Kasumi-1 (cell line): Measurements from ENCODE around the gene VAT1.
"Not testable (repeated sequence)": the region's sequence is repeated elsewhere in the genome, so short reads cannot be mapped to it uniquely, and the experiment has no call there.

Experiments used
- DNase-seq, 2 experiments: peaks; one replicate each; lab custom pipeline; 2025; lab: John Stamatoyannopoulos, UW

VAT1 gene

DNA sequence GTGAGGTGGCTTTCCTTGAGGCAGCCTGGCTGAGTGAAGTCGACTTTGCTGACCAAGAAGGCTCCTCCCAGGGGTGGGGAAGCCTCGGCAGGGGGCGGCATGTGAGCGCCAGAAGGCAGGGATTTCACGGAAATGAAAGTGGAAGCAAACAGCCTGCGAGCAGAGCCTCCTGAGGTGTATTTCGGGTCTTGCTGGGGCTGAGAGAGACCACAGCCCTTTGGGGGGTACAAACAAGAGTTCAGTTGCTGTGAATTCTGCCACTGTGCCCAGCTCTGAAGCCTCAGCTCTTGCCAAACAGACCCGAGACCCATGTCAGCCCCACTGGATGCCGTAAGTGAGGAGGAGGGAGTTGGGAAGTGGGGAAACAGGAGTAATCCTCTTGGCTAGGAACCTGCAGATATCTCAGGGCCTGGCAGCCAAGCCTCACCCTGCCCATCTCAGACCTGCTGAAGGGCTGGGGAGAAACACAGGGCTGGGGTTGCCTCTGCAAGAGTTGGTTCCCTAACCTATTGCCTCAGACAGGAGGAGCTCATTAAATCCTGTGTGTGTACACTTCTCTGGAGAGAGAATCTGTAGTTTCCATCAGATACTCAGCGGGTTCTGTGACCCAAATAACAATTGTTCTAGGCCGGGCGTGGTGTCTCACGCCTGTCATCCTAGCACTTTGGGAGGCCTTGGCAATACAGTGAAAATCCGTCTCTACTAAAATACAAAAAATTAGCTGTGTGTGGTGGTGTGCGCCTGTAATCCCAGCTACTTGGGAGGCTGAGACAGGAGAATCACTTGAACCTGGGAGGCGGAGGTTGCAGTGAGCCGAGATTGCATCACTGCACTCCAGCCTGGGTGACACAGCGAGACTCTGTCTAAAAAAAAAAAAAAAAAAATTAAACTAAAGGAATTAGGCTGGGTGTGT is 15.3 kb downstream of the VAT1 start, which contains the start of gene IFI35:
Gene IFI35 (plus strand): TSS at position 146 of the 913 bp plus-strand sequence. CDS start 164 bp downstream, at position 310.
- DNase-seq: peak; percentile 75 to 81

DNA sequence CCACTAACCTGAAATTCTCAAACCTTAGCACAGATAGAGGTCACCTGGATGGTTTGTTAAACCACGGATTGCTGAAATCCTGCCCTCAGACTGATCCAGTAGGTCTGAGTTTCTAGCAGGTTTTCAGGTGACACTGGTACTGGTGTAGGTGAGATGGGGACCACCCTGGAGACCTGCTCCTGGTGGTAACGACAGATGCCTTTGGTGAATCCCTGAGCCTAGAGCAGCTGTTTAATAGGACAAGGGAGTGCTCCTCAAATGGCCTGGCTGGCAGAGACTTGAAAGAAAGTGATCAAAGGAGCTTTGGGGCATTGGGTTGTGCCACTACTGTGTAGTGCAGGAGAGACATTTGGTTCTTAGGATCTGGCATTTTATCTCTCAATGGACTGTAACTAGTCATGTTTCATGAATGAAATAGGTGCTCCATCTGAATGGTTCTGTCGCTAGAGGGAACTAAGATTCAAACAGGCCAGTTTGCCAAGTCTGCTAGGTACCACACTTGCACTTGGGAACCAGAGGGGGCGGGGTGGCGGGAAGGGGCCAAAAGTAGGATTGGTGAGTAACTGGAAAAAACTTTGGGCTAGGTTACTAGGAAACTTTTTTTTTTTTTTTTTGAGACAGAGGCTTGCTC is 18.5 kb downstream of the VAT1 start:
- no peak for DNase-seq

- DNase-seq: not testable (repeated sequence)
These were observed 21.3 kb downstream of the VAT1 start for GRCh38 chr17:43000894-43001293.

- no peak for DNase-seq
These were observed 23.1 kb downstream of the VAT1 start for GRCh38 chr17:42999003-42999525.

GRCh38 chr17:42997984-42998938 is 23.9 kb downstream of the VAT1 start, which contains the start of gene RPL27:
RPL27 (plus strand) TSS chr17:42998419; CDS start chr17:42998751, 332 bp downstream.
- DNase-seq: peak; percentile 100

- peak; percentile 45 to 57 for DNase-seq
These were observed 24.7 kb downstream of the VAT1 start for GRCh38 chr17:42997390-42997983.

GRCh38 chr17:42993913-42994312 is 28.3 kb downstream of the VAT1 start:
- DNase-seq: not testable (repeated sequence)

DNA sequence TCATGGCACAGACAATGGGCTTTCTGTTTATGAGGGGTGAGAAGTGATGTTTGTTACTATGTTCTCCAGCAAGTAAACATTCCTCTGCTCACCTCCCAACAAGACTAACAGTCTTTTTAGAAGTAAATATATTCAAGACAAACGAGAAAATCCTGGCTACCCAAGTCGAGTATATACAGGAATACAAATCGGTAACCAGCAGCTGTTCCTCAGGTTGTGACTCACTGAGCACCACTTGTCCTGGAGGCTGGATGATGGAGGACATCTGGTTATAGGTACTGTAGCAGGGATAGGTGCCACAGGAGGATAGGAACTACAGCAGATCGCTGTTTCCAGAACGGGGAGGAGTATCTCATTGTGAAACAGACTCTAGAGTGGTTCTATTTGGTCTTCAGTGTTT is 29.3 kb downstream of the VAT1 start:
- no peak for DNase-seq

DNA sequence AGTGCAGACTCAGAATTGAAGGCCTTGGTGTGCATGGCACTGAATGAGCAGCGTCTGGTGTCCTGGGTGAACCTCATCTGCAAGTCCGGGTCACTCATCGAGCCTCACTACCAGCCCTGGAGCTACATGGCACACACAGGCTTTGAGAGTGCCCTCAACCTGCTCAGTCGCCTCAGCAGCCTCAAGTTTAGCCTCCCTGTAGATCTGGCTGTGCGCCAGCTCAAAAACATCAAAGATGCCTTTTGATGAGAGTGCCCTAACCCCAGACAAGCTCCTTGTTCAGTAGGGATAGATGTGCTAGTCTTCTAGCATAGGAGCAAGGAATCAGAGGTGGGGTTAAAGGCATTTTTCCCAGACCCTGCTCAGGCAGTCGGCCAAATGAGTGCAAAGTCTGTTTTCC is 30.7 kb downstream of the VAT1 start:
- no peak for DNase-seq

DNA sequence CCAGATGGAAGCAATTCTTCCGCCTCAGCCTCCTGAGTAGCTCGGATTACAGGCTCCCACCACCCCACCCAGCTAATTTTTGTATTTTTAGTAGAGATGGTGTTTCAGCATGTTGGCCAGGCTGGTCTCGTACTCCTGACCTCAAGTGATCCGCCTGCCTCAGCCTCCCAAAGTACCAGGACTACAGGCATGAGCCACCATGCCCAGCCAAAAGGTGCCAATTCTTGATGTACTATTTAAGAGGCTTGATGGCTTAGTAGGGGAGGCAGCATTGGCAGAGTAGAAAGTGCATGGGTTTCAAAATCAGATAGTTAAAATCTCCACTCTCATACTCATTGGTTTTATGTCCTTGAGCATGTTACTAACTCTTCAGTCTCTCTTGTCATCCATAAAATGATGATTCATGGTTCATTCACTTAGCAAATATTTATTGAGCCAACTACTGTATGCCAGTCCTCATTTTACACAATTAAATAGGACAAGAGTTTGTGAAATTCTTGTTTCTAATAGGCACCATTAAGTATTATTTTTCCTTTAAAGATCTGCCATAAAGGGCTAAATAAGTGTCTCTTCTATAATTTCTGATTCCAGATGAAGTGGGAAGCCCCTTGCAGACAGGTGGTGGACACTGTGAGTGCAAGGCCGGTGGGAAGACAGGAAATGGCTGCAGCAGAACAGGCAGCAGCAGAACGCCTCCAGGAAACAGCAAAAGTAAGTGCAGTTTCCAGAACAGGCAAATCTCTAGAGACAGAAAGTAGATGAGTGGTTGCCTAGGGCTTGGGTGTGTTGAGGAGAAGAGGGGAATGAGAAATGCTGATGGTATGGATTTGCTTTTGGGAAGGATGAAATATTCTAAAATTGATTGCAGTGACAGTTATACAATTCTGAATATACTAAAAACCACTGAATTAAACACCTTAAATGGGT is 32.2 kb downstream of the VAT1 start:
- no peak for DNase-seq

- DNase-seq: no peak
These were observed 33.0 kb downstream of the VAT1 start for GRCh38 chr17:42989141-42989540.

DNA sequence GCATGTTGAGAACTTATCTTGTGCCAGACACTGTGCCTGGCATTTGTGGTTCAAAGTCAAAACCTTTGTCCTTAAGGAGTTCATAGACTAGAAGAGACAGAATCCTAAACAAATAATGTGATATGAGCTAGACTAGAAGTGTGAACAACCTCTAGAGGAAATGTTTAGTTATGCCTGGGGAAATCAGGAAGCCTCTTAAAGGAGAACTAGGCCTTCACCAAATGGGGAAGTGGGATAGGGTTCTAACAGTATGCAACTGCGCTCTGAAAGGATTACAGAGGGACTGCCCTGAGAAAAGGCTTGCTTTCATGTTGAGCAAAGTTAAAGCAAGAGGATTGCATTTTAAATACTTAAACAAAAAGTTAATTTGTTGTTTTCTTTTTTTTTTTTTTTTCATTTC is 37.0 kb downstream of the VAT1 start:
- DNase-seq: peak; percentile 94 to 97

GRCh38 chr17:42982266-42982665 is 39.9 kb downstream of the VAT1 start:
- no peak for DNase-seq

- peak; percentile 60 to 61 for DNase-seq
These were observed 41.3 kb downstream of the VAT1 start for GRCh38 chr17:42980766-42981397.

DNA sequence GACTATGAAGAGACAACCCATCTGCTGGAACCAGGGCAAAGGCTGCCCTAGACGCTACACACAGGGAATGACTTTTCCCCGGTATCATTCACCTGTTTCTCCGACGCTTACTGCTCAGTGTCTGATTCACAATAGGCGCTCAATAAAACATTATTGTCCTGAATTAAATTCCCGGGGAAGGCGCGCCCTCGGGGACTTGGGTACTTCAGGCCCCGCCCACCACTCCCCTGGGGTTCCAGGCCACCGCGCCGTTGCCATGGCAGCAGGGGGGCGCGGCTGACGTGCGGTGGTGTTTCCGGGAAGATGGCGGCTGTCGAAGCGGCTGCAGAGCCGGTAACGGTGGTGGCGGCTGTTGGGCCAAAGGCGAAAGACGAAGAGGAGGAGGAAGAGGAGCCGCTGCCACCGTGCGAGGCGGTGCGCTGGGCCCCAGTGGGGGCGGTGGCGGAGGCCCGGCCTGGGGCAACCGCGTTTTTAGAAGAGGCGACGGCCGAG is 41.9 kb downstream of the VAT1 start, which contains the start of gene RUNDC1:
Gene RUNDC1 (plus strand): TSS at position 292 of the 492 bp plus-strand sequence. CDS start 12 bp downstream, at position 304.
- peak; percentile 73 to 75 for DNase-seq

GRCh38 chr17:42979511-42980273 is 42.5 kb downstream of the VAT1 start, which contains the start of gene PTGES3L:
PTGES3L (minus strand) TSS chr17:42980080; CDS start chr17:42980053, 27 bp downstream.
- peak; percentile 74 to 77 for DNase-seq

DNA sequence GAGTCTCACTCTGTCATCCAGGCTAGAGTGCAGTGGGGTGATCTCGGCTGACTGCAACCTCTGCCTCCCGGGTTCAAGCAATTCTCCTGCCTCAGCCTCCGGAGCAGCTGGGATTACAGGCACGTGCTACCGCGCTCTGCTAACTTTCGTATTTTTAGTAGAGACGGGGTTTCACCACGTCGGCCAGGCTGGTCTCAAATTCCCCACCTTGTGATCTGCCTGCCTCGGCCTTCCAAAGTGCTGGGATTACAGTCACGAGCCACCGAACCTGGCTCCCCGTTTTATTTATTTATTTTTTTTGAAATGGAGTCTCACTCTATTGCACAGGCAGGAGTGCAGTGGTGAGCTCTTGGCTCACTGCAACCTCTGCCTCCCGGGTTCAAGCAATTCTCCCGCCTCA is 46.5 kb downstream of the VAT1 start:
- DNase-seq: not testable (repeated sequence)

DNA sequence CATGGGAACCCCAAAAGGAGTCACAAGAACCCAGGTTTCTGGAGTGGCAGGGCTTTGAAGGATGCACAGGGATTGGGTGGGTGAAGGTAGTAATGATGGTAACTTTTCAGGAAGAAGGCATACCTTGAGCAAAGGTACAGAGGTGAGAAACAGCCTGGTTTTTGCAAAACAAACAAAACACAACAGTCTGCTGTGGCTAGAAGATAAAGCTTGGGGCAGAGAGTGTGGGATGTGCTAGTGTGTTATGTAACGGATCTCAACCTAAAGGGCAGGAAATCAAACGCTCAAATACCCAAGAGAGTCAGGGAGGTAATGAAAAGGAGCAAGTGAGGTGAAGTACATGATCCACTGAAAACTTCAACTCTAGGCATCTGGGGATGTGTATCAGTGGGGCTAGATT is 46.9 kb downstream of the VAT1 start:
- DNase-seq: no peak
